Neuronal stem cell (in vitro differentiated cells): ENCODE measurements around the gene COX7B2.

Experiments used
- DNase-seq: peaks from one replicate; pipeline ENCODE4 v3.0.0-alpha.2; 2013; ENCODE audit warnings: low spot score
- H2AFZ ChIP-seq: one replicate; pipeline ENCODE4 v1.6.1; 2013; ENCODE audit warnings: mild to moderate bottlenecking, low read length, inconsistent platforms
- H2AK5ac ChIP-seq: 2 replicates; pipeline ENCODE4 v1.6.1; 2013; ENCODE audit warnings: low read depth, mild to moderate bottlenecking, inconsistent platforms, low read length, moderate library complexity, mixed read lengths
- H2BK120ac ChIP-seq: 2 replicates; pipeline ENCODE4 v1.6.1; 2013; ENCODE audit warnings: low read depth, mild to moderate bottlenecking, inconsistent platforms, low read length, moderate library complexity, mixed read lengths
- H2BK12ac ChIP-seq: one replicate; pipeline ENCODE4 v1.6.1; 2013; ENCODE audit warnings: low read length, inconsistent platforms
- H2BK15ac ChIP-seq: 2 replicates; pipeline ENCODE4 v1.6.1; 2013; ENCODE audit warnings: mild to moderate bottlenecking, low read length, inconsistent platforms, mixed read lengths
- H2BK5ac ChIP-seq: one replicate; pipeline ENCODE4 v1.6.1; 2013; ENCODE audit warnings: inconsistent platforms, mild to moderate bottlenecking, low read length, moderate library complexity
- H3K14ac ChIP-seq: one replicate; pipeline ENCODE4 v1.6.1; 2013; ENCODE audit warnings: low read length, inconsistent platforms
- H3K18ac ChIP-seq: 2 replicates; pipeline ENCODE4 v1.6.1; 2013; ENCODE audit warnings: low read length, inconsistent platforms
- H3K23ac ChIP-seq: 2 replicates; pipeline ENCODE4 v1.6.1; 2013; ENCODE audit warnings: low read depth, mild to moderate bottlenecking, mixed read lengths, low read length, inconsistent platforms; ENCODE audit not compliant: poor library complexity
- H3K27ac ChIP-seq: replicated peaks from 3 replicates; pipeline ENCODE4 v1.5.1; 2013; ENCODE audit warnings: low read length, inconsistent platforms
- H3K27me3 ChIP-seq, 3 experiments: 2 replicates each; pipeline ENCODE4 v1.6.1; 2013; ENCODE audit warnings: low read length in 3 of 3, mild to moderate bottlenecking in 2 of 3, inconsistent platforms in 1 of 3, low read depth in 1 of 3, mixed read lengths in 1 of 3, moderate library complexity in 1 of 3; ENCODE audit not compliant: control insufficient read depth in 3 of 3, insufficient read depth in 3 of 3
- H3K36me3 ChIP-seq, 2 donors: replicated peaks in 1 of 2; 2 replicates each; pipeline ENCODE4 v1.6.1; 2013; ENCODE audit warnings: low read length in 2 of 2; ENCODE audit not compliant: control insufficient read depth in 2 of 2, insufficient read depth in 2 of 2
- H3K4ac ChIP-seq: 2 replicates; pipeline ENCODE4 v1.6.1; 2013; ENCODE audit warnings: inconsistent platforms, mild to moderate bottlenecking, low read length, moderate library complexity
- H3K4me1 ChIP-seq, 2 donors: 1 replicate in 1 of 2; 2 replicates in 1 of 2; pipeline ENCODE4 v1.6.1; 2013; ENCODE audit warnings: low read length in 2 of 2, low read depth in 1 of 2; ENCODE audit not compliant: control insufficient read depth in 2 of 2, insufficient read depth in 1 of 2
- H3K4me2 ChIP-seq: one replicate; pipeline ENCODE4 v1.6.1; 2013; ENCODE audit warnings: mild to moderate bottlenecking, low read length, inconsistent platforms; ENCODE audit not compliant: insufficient read depth, poor library complexity, severe bottlenecking
- H3K4me3 ChIP-seq, 2 donors: 2 replicates each; pipeline ENCODE4 v1.5.1; 2013; ENCODE audit warnings: low read length in 2 of 2, mild to moderate bottlenecking in 2 of 2, inconsistent platforms in 1 of 2, moderate library complexity in 1 of 2
- H3K79me1 ChIP-seq: one replicate; pipeline ENCODE4 v1.6.1; 2013; ENCODE audit warnings: low read depth, mild to moderate bottlenecking, inconsistent platforms, low read length, moderate library complexity
- H3K9ac ChIP-seq: one replicate; pipeline ENCODE4 v1.6.1; 2013; ENCODE audit warnings: mild to moderate bottlenecking, low read depth, low read length, inconsistent platforms; ENCODE audit not compliant: poor library complexity
- H3K9me3 ChIP-seq, 2 donors: replicated peaks in 1 of 2; 2 replicates each; pipeline versions ENCODE3 to v1.6.1; 2013; ENCODE audit warnings: low read length in 2 of 2, mild to moderate bottlenecking in 2 of 2, inconsistent platforms in 1 of 2, low read depth in 1 of 2, mixed read lengths in 1 of 2, moderate library complexity in 1 of 2; ENCODE audit not compliant: control insufficient read depth in 2 of 2, insufficient read depth in 1 of 2
- H4K8ac ChIP-seq: one replicate; pipeline ENCODE4 v1.6.1; 2013; ENCODE audit warnings: low read depth, mild to moderate bottlenecking, inconsistent platforms, low read length, moderate library complexity
- H4K91ac ChIP-seq: one replicate; pipeline ENCODE4 v1.6.1; 2013; ENCODE audit warnings: low read length, low read depth, mild to moderate bottlenecking, inconsistent platforms; ENCODE audit not compliant: poor library complexity
- WGBS, 2 donors: extraction: QIAGEN DNeasy Blood & Tissue Kit; methylation state at CpG; one replicate each; pipeline ENCODE4 v1.1.7; 2013; ENCODE audit warnings: missing lambda C conversion rate in 2 of 2, mixed read lengths in 1 of 2; ENCODE audit not compliant: insufficient read length in 2 of 2, insufficient replicate concordance in 1 of 2; ENCODE audit errors: extremely low coverage in 2 of 2; 5-methylcytosine and 5-hydroxymethylcytosine counted together

Gene COX7B2

DNA sequence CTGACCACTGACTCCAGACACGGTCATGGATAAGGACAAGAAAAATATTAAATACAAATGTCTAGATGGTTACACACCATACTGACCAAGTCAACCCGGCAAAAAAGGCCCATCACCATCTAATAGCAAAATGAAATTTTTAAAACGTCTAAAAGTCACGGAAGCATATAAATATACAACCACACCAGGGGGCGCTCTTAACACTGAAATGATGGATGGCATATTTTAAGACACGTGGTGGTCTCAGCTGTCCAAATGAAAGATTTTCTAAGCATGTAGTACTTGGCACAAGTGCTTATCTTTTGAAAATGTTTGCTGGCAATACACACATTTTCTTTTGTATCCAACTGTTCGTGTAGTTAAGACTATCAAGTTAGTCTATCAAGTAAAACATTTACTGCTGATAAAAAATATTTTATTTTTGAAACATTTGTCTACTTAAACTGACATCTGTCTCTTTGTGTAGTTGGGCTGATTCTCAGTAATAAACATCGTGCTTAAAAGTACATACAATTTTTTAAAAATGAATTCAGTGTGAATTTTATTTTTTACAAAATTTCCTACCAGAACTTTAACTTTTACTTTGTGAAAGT lies 64.6 kb downstream of the COX7B2 start:
- H2BK15ac ChIP-seq: no peak overlapping the region
- WGBS, 2 donors: no CpG with 5 or more reads among the region's 8 CpGs
- no peak overlapping the region for H3K23ac ChIP-seq
- H4K91ac ChIP-seq: no peak overlapping the region
- H2BK5ac ChIP-seq: no peak overlapping the region
- no peaks in the 10 kb centered on the region for H3K9me3 ChIP-seq
- no peak overlapping the region for H3K18ac ChIP-seq
- no peak overlapping the region for H3K27ac ChIP-seq
- no peak overlapping the region for H2AFZ ChIP-seq
- no peak overlapping the region for H2BK12ac ChIP-seq
- H3K27me3 ChIP-seq: no peaks in the 10 kb centered on the region
- no peak overlapping the region for H3K4me2 ChIP-seq
- no peak overlapping the region for H3K4me3 ChIP-seq
- H3K79me1 ChIP-seq: no peaks in the 10 kb centered on the region
- H2BK120ac ChIP-seq: no peak overlapping the region
- H3K4me1 ChIP-seq: peaks cover 0 to 1% of the 10 kb centered on the region in 2 donors
- no peaks in the 10 kb centered on the region for H3K36me3 ChIP-seq
- no peak overlapping the region for H3K9ac ChIP-seq
- H4K8ac ChIP-seq: no peak overlapping the region
- H3K4ac ChIP-seq: no peak overlapping the region
- peak; percentile 56 for DNase-seq
- H3K14ac ChIP-seq: no peak overlapping the region
- H2AK5ac ChIP-seq: no peak overlapping the region

DNA sequence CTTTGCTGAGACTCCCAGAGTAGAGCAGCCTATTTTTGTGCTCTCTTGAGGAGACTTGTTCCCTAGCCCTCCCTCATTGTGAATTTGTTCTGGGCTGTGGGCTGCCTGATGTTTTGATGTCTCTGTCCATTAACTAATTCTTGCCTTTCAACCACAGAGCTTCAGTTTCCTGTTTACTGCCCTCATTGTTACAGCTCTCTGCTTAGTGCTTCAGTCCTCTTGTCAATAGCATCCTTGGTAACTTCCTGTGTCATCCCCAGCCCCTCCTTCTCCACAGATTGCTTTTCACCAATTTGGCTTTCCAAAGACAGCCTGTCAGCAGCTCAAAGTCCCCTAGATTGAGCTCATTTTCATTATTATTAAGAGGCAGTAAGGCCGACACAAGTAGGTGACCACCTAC lies 69.9 kb downstream of the COX7B2 start:
- DNase-seq: peak; percentile 38
- Histone ChIP-seq H3K14ac (no peak overlapping the region), H2BK5ac (no peak overlapping the region), H3K23ac (no peak overlapping the region), H2BK12ac (no peak overlapping the region), H2AFZ (peak overlapping the region; percentile 69), H3K18ac (no peak overlapping the region), H4K91ac (no peak overlapping the region), H2BK15ac (no peak overlapping the region), H3K27ac (no peak overlapping the region), H3K4ac (no peak overlapping the region), H2BK120ac (no peak overlapping the region), H3K79me1 (no peaks in the 10 kb centered on the region), H3K9ac (no peak overlapping the region), H3K4me1 (peaks cover 3 to 9% of the 10 kb centered on the region in 2 donors), H3K4me2 (no peak overlapping the region), H2AK5ac (no peak overlapping the region), H3K36me3 (no peaks in the 10 kb centered on the region), H3K9me3 (no peaks in the 10 kb centered on the region), H3K27me3 (no peaks in the 10 kb centered on the region), H3K4me3 (no peak overlapping the region), H4K8ac (no peak overlapping the region)
- WGBS, 2 donors: no CpG with 5 or more reads among the region's 1 CpG

DNA sequence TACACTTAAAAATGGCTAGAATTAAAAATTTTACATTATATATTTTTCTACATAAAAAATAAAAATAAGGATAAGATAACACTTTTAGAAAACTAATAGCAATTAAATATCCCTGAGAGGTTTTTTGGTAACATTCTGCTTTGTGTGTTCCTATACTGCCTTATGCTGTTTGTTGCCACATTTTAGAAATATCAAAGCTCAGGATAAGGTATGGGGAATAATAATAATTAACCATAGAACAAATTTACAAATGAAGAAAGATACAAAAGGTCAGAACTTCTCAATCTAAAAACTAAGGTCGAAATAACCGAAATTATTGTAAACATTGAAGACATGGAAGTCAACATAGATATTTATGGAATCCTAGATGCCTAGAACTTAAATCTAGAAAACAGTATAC lies 71.4 kb downstream of the COX7B2 start:
- H4K8ac ChIP-seq: no peak overlapping the region
- WGBS, 2 donors: no CpG with 5 or more reads among the region's 2 CpGs
- no peak overlapping the region for H2BK5ac ChIP-seq
- H3K14ac ChIP-seq: no peak overlapping the region
- H4K91ac ChIP-seq: no peak overlapping the region
- no peak overlapping the region for H3K4me2 ChIP-seq
- H2BK15ac ChIP-seq: no peak overlapping the region
- no peaks in the 10 kb centered on the region for H3K79me1 ChIP-seq
- H2AFZ ChIP-seq: no peak overlapping the region
- no peak overlapping the region for H3K9ac ChIP-seq
- no peak overlapping the region for H3K18ac ChIP-seq
- no peak overlapping the region for H3K23ac ChIP-seq
- no peak overlapping the region for H3K4ac ChIP-seq
- H3K4me3 ChIP-seq: no peak overlapping the region
- no peak overlapping the region for H3K27ac ChIP-seq
- no peak overlapping the region for H2AK5ac ChIP-seq
- H3K27me3 ChIP-seq: no peaks in the 10 kb centered on the region
- H3K36me3 ChIP-seq: no peaks in the 10 kb centered on the region
- H3K4me1 ChIP-seq: peaks cover 3 to 9% of the 10 kb centered on the region in 2 donors
- no peaks in the 10 kb centered on the region for H3K9me3 ChIP-seq
- H2BK120ac ChIP-seq: no peak overlapping the region
- no peak overlapping the region for H2BK12ac ChIP-seq
- DNase-seq: no peak

DNA sequence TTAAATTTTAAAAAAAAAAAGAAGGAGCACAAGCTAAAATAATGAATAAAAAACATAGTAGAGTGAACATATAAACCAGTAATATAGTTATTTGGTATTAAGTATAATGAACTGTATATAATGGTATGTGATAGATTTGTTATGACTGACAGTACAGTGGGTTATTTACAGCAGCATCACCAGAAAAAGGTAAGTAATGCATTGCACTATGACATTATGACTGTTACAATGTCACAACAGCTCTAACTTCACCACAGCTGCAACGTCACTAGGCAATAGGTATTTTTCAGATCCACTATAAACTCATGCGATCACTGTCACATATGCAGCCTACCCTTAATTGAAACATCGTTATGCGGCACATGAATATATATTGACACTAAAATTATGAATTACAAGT lies 72.5 kb downstream of the COX7B2 start:
- DNase-seq: no peak
- no peak overlapping the region for H2AFZ ChIP-seq
- no peak overlapping the region for H3K27ac ChIP-seq
- no CpG with 5 or more reads among the region's 4 CpGs for WGBS, 2 donors
- no peak overlapping the region for H3K9ac ChIP-seq
- no peak overlapping the region for H3K18ac ChIP-seq
- H3K36me3 ChIP-seq: no peaks in the 10 kb centered on the region
- H3K27me3 ChIP-seq: no peaks in the 10 kb centered on the region
- no peak overlapping the region for H2BK5ac ChIP-seq
- H3K23ac ChIP-seq: no peak overlapping the region
- H2BK12ac ChIP-seq: no peak overlapping the region
- H2BK15ac ChIP-seq: no peak overlapping the region
- peaks cover 3 to 9% of the 10 kb centered on the region in 2 donors for H3K4me1 ChIP-seq
- H4K91ac ChIP-seq: no peak overlapping the region
- H3K4me2 ChIP-seq: no peak overlapping the region
- H2AK5ac ChIP-seq: no peak overlapping the region
- no peak overlapping the region for H3K4me3 ChIP-seq
- no peaks in the 10 kb centered on the region for H3K79me1 ChIP-seq
- H3K14ac ChIP-seq: no peak overlapping the region
- no peak overlapping the region for H2BK120ac ChIP-seq
- H4K8ac ChIP-seq: no peak overlapping the region
- H3K4ac ChIP-seq: no peak overlapping the region
- no peaks in the 10 kb centered on the region for H3K9me3 ChIP-seq
